Endothelial cell of coronary artery (primary cell): ENCODE results near the gene RFTN1. TPM values are rescaled to one million over a fixed set of nuclear protein-coding genes. Genes with fewer than 3 reads are reported as not detected.

Experiments
- total RNA-seq: library from RNA; depleted of rRNA; stranded (reverse); fragments of >200 nt; gene quantifications from 2 replicates; pipeline ENCODE4 v1.2.3, GENCODE V29; 2014

The RFTN1 gene, protein sequence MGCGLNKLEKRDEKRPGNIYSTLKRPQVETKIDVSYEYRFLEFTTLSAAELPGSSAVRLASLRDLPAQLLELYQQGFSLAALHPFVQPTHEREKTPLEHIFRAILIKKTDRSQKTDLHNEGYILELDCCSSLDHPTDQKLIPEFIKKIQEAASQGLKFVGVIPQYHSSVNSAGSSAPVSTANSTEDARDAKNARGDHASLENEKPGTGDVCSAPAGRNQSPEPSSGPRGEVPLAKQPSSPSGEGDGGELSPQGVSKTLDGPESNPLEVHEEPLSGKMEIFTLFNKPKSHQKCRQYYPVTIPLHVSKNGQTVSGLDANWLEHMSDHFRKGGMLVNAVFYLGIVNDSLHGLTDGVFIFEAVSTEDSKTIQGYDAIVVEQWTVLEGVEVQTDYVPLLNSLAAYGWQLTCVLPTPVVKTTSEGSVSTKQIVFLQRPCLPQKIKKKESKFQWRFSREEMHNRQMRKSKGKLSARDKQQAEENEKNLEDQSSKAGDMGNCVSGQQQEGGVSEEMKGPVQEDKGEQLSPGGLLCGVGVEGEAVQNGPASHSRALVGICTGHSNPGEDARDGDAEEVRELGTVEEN
- total RNA-seq = 18.8 and 45.0 TPM in 2 replicates

DNA sequence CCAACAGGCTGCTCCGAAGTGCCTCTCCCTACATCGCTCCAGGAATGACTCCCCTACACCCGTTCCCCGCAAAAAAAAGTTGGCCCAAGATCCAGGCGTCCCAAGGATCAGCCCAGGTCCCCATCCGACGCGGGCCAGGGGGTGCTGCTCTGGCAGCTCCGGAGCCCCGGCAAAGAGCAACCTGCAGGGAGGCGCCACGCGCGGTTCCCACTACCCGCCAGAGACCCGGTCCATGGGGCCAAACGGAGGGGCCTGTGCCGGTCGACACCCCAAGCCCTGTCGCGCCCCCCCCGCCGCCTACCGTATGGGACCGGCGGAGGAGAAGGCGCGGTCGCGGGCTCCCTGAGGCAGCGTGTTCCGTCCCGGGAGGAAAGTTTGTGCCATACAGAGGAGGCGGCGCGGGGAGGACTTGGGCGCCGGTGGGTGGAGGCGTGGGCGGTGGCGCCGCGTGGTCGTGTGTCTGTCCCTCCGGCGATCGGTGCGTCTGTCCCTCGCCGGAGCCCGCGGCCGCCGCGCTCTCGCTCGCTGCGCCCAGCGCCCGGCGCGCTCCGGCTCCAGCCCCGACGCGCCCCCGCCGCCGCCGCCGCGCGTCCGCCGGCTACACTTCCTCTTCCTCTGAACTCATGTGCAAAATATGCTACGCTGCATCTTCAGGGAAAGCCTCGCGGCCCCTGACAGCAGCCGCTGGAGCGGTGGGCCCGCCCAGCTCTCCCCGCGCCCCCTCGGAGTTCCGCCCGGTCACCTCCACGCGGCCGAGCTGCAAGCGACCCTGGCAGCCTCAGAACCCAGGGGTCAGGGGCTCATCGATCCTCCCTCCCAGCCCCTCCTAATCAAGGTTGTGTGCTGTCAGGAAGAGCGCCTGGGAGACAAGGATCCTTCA is at the start of gene RFTN1:
Gene RFTN1 (minus strand): TSS at position 559 of the 880 bp plus-strand sequence. CDS start 19,830 bp downstream, outside the sequence.

Other genes starting within 250 kb of the RFTN1 start
- gene DPH3, start 248.8 kb downstream of the RFTN1 start, total RNA-seq = 16.5 and 18.4 TPM in 2 replicates
- 11.0 TPM in 2 replicates for gene OXNAD1, start 248.5 kb downstream of the RFTN1 start, total RNA-seq
- not detected in 2 replicates for gene DAZL, start 91.7 kb upstream of the RFTN1 start, total RNA-seq